Breast epithelium (tissue), 4 donors: ENCODE data around the gene C18orf32. TPM values are rescaled to one million over a fixed set of nuclear protein-coding genes. Genes with fewer than 3 reads are reported as not detected.
"Not testable (repeated sequence)": the region's sequence is repeated elsewhere in the genome, so short reads cannot be mapped to it uniquely, and the experiment has no call there.

Experiments
- DNase-seq, 2 donors: peaks; one replicate each; pipeline ENCODE4 v3.0.0-alpha.2; 2019; ENCODE audit warnings: low spot score in 2 of 2
- H3K27ac ChIP-seq, 2 donors: fragments of 200-600 bp; sonication (generic) in 1 of 2; one replicate each; pipeline ENCODE4 v1.5.1; 2016 to 2019; ENCODE audit warnings: mild to moderate bottlenecking in 1 of 2
- H3K27me3 ChIP-seq, 2 donors: fragments of 200-600 bp; sonication (generic) in 1 of 2; one replicate each; pipeline versions ENCODE4 v1.5.1 to v1.6.0; 2017 to 2019; ENCODE audit warnings: control low read depth in 1 of 2, mild to moderate bottlenecking in 1 of 2
- H3K36me3 ChIP-seq: fragments of 200-600 bp; one replicate; pipeline ENCODE4 v1.5.1; 2019
- H3K4me1 ChIP-seq, 2 donors: fragments of 200-600 bp; sonication (generic); one replicate each; pipeline ENCODE4 v1.5.1; 2016 to 2019; ENCODE audit warnings: control low read depth in 1 of 2
- H3K4me3 ChIP-seq, 3 donors: fragments of 200-600 bp; sonication (generic); 1 replicate in 2 of 3; 2 replicates in 1 of 3; pipeline ENCODE4 v1.5.1; 2016 to 2019; ENCODE audit warnings: mild to moderate bottlenecking in 3 of 3, moderate library complexity in 2 of 3
- H3K9me3 ChIP-seq, 2 donors: fragments of 200-600 bp; sonication (generic) in 1 of 2; one replicate each; pipeline ENCODE4 v1.5.1; 2016 to 2019; ENCODE audit warnings: control low read depth in 1 of 2
- CTCF ChIP-seq, 3 donors: fragments of 450-650 bp; IDR thresholded peaks; one replicate each; pipeline ENCODE4 v1.5.1; 2016 to 2017; ENCODE audit warnings: antibody characterized with exemption in 3 of 3, mild to moderate bottlenecking in 3 of 3, moderate library complexity in 3 of 3
- POLR2A ChIP-seq: fragments of 450-650 bp; IDR thresholded peaks from one replicate; pipeline ENCODE4 v1.6.1; 2016; ENCODE audit warnings: antibody characterized with exemption, mild to moderate bottlenecking, moderate library complexity
- POLR2AphosphoS5 ChIP-seq, 3 donors: sonication (generic); formaldehyde crosslinking; IDR thresholded peaks; one replicate each; pipeline ENCODE4 v1.6.1; 2017; ENCODE audit warnings: antibody characterized with exemption in 3 of 3
- intact Hi-C: fragments of 100-400 bp; cut with DNase I; formaldehyde crosslinking; loops from one replicate; pipeline ENCODE4 v1.15.1; 2023; ENCODE audit warnings: low total_unique reads
- total RNA-seq, 3 donors: library from RNA; depleted of rRNA; stranded (reverse); fragments of >200 nt; gene quantifications; one replicate each; pipeline ENCODE4 v1.1.0, GENCODE V29; 2016

Gene C18orf32
- total RNA-seq, 3 donors from 2014 or later = 25.8 to 31.1 (median 28.5) TPM

- H3K27me3 ChIP-seq = no peaks in the 10 kb centered on the region
- intact Hi-C loops = no loop called here
- TF ChIP-seq POLR2A (no peak), CTCF (IDR thresholded peaks at IDR 0.05) (no peak), POLR2AphosphoS5 (IDR thresholded peaks at IDR 0.05) (no peak)
- H3K4me3 ChIP-seq = no peak overlapping the region
- no peak overlapping the region for H3K27ac ChIP-seq
- no peak for DNase-seq
- H3K9me3 ChIP-seq = no peaks in the 10 kb centered on the region
- no peaks in the 10 kb centered on the region for H3K4me1 ChIP-seq
- H3K36me3 ChIP-seq = no peaks in the 10 kb centered on the region
Measured at GRCh38 chr18:49527631-49528327, 40.7 kb upstream of the C18orf32 start.

DNA sequence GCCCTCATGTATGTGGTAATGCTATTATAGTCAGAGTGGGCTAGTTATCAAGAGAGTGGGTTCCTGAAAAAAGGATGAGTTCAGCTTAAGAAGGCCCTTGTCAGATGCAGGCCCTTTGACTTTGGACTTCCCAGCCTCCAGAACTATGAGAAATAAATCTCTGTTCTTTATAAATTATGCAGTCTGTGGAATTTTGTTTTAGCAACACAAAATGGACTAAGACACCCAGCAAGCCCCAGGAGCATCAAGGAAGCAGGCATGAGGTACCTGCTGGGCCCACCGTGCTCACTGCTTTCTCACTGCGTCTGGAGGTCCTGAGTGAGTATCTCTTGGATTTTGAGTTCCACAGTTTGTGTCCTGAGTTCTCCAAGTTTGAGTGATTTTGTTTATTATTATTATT is 38.9 kb upstream of the C18orf32 start:
- TF ChIP-seq POLR2A (no peak), CTCF (IDR thresholded peaks at IDR 0.05) (no peak), POLR2AphosphoS5 (IDR thresholded peaks at IDR 0.05) (no peak)
- Histone ChIP-seq H3K27me3 (no peaks in the 10 kb centered on the region), H3K4me1 (no peaks in the 10 kb centered on the region), H3K4me3 (no peak overlapping the region), H3K27ac (no peak overlapping the region), H3K9me3 (no peaks in the 10 kb centered on the region), H3K36me3 (no peaks in the 10 kb centered on the region)
- intact Hi-C loops = no loop called here
- DNase-seq = no peak

DNA sequence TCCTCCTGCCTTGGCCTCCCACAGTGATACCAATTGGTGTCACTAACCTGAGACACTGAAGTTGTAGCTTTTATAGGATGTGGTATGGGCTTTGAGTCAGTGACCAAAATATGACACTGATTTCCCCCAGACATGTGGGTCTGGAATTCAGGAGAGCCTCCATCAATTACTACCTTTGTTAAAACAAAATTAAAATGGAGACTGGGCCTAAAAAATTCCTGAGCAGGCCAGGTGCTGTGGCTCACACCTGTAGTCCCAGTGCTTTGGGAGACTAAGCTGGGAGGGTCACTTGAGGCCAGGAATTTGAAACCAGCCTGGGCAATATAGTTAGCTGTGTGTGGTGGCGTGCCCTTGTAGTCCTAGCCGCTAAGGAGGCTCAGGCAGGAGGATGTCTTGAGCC is 37.9 kb upstream of the C18orf32 start:
- Histone ChIP-seq H3K9me3 (no peaks in the 10 kb centered on the region), H3K36me3 (no peaks in the 10 kb centered on the region), H3K27ac (no peak overlapping the region), H3K4me3 (no peak overlapping the region), H3K4me1 (no peaks in the 10 kb centered on the region), H3K27me3 (no peaks in the 10 kb centered on the region)
- DNase-seq = no peak
- TF ChIP-seq POLR2A = no peak
- TF ChIP-seq POLR2AphosphoS5 (IDR thresholded peaks at IDR 0.05) = no peak
- TF ChIP-seq CTCF (IDR thresholded peaks at IDR 0.05) = no peak
- intact Hi-C loops = no loop called here

GRCh38 chr18:49524349-49524748 is 37.3 kb upstream of the C18orf32 start:
- no peak overlapping the region for H3K4me3 ChIP-seq
- TF ChIP-seq POLR2A = no peak
- no peak for TF ChIP-seq CTCF (IDR thresholded peaks at IDR 0.05)
- TF ChIP-seq POLR2AphosphoS5 (IDR thresholded peaks at IDR 0.05) = no peak
- H3K27ac ChIP-seq = no peak overlapping the region
- no peaks in the 10 kb centered on the region for H3K4me1 ChIP-seq
- intact Hi-C loops = no loop called here
- H3K36me3 ChIP-seq = no peaks in the 10 kb centered on the region
- no peaks in the 10 kb centered on the region for H3K9me3 ChIP-seq
- H3K27me3 ChIP-seq = no peaks in the 10 kb centered on the region
- no peak for DNase-seq

DNA sequence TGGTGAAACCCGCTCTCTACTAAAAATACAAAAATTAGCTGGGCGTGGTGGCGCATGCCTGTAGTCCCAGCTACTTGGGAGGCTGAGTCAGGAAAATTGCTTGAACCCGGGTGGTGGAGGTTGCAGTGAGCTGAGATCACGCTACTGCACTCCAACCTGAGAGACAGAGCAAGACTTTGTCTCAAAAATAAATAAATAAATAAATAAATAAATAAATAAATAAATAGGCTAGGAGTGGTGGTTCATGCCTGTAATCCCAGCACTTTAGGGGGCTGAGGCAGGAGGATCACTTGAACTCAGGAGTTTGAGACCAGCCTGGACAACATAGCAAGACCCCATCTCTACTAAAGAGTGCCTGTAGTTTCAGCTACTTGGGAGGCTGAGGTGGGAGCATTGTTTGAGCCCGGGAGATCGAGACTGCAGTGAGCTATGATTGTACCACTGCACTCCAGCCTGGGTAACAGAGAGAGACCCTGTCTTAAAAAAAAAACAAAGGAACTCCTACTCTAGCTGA is 36.6 kb upstream of the C18orf32 start:
- H3K4me3 ChIP-seq, intact Hi-C loops, H3K36me3 ChIP-seq, H3K4me1 ChIP-seq, H3K27ac ChIP-seq, H3K9me3 ChIP-seq, DNase-seq, H3K27me3 ChIP-seq: not testable (repeated sequence)
